Measurements from ENCODE around the gene CLCN2. TPM values are rescaled to one million over a fixed set of nuclear protein-coding genes. Genes with fewer than 3 reads are reported as not detected.

CLCN2 gene
- total and polyA plus RNA-seq, 12 donors: 7.5 to 27.8 (median 14.9) TPM

GRCh38 chr3:184378651-184379357 lies 17.4 kb upstream of the CLCN2 start:
- 75 to 86% (median 82%) methylated on average over 10 of the region's 10 CpGs for WGBS, 4 donors
- TF ChIP-seq POLR2A (IDR thresholded peaks at IDR 0.05) (no peak), CTCF (IDR thresholded peaks at IDR 0.05) (no peak)
- Histone ChIP-seq H3K27me3 (peaks cover 8% of the 10 kb centered on the region), H3K27ac (peak overlapping the region in 2 of 5 donors; percentile 66 to 88), H3K9me3 (replicated peaks in 1 of 3) (no peaks in the 10 kb centered on the region), H3K4me1 (replicated peaks in 1 of 2) (peaks cover 8 to 28% of the 10 kb centered on the region in 2 donors), H3K36me3 (replicated peaks in 1 of 2) (no peaks in the 10 kb centered on the region), H3K4me3 (no peak overlapping the region)
- no peak for DNase-seq
- intact Hi-C loops (cut with DNase I): loop anchor here in 1 of 2 donors (5.0 kb wide), 1 partner anchor 163 kb away; no protein-coding TSS in a partner anchor

GRCh38 chr3:184377882-184378445 lies 16.6 kb upstream of the CLCN2 start, which contains the start of gene THPO:
Gene THPO (minus strand): TSS chr3:184378207. CDS start chr3:184376259, 1,948 bp downstream.
- H3K9me3 ChIP-seq (replicated peaks in 1 of 3): no peaks in the 10 kb centered on the region
- peak within 1 kb of the TSS in 2 of 5 donors; percentile 66 to 88 for H3K27ac ChIP-seq
- WGBS, 4 donors: 60 to 70% (median 68%) methylated on average over 4 to 7 of the region's 7 CpGs
- TF ChIP-seq CTCF (IDR thresholded peaks at IDR 0.05): no peak
- TF ChIP-seq POLR2A (IDR thresholded peaks at IDR 0.05): no peak
- no peak within 1 kb of the TSS for H3K4me3 ChIP-seq
- intact Hi-C loops (cut with DNase I): loop anchor here in 1 of 2 donors (5.0 kb wide), 1 partner anchor 164 kb away; no protein-coding TSS in a partner anchor
- DNase-seq: peak in 6 of 7 donors; percentile 76 to 96 (median 86)
- no peaks in the 10 kb centered on the region for H3K36me3 ChIP-seq (replicated peaks in 1 of 2)
- H3K27me3 ChIP-seq: peaks cover 8% of the 10 kb centered on the region
- peaks cover 8 to 36% of the 10 kb centered on the region in 2 donors for H3K4me1 ChIP-seq (replicated peaks in 1 of 2)

GRCh38 chr3:184377374-184377773 lies 16.0 kb upstream of the CLCN2 start:
- WGBS, 4 donors: 78 to 90% (median 81%) methylated on average over 5 of the region's 5 CpGs
- peak overlapping the region in 2 of 5 donors; percentile 44 to 88 for H3K27ac ChIP-seq
- no peaks in the 10 kb centered on the region for H3K9me3 ChIP-seq (replicated peaks in 1 of 3)
- intact Hi-C loops (cut with DNase I): loop anchor here in 1 of 2 donors (5.0 kb wide), 1 partner anchor 165 kb away; no protein-coding TSS in a partner anchor
- peaks cover 8% of the 10 kb centered on the region for H3K27me3 ChIP-seq
- no peaks in the 10 kb centered on the region for H3K36me3 ChIP-seq (replicated peaks in 1 of 2)
- H3K4me3 ChIP-seq: no peak overlapping the region
- no peak for TF ChIP-seq CTCF (IDR thresholded peaks at IDR 0.05)
- no peak for TF ChIP-seq POLR2A (IDR thresholded peaks at IDR 0.05)
- H3K4me1 ChIP-seq (replicated peaks in 1 of 2): peaks cover 8 to 36% of the 10 kb centered on the region in 2 donors
- DNase-seq: no peak

GRCh38 chr3:184375747-184376461 lies 14.5 kb upstream of the CLCN2 start:
- TF ChIP-seq CTCF (IDR thresholded peaks at IDR 0.05) (no peak), POLR2A (IDR thresholded peaks at IDR 0.05) (no peak)
- H3K4me3 ChIP-seq: no peak overlapping the region
- 80 to 90% (median 85%) methylated on average over 12 of the region's 12 CpGs for WGBS, 4 donors
- H3K4me1 ChIP-seq (replicated peaks in 1 of 2): peaks cover 5 to 41% of the 10 kb centered on the region in 2 donors
- H3K36me3 ChIP-seq (replicated peaks in 1 of 2): no peaks in the 10 kb centered on the region
- peak in 1 of 7 donors; percentile 16 for DNase-seq
- H3K27ac ChIP-seq: no peak overlapping the region
- no peaks in the 10 kb centered on the region for H3K9me3 ChIP-seq (replicated peaks in 1 of 3)
- peaks cover 2% of the 10 kb centered on the region for H3K27me3 ChIP-seq
- intact Hi-C loops (cut with DNase I): loop anchor here in 1 of 2 donors (5.0 kb wide), 1 partner anchor 166 kb away; no protein-coding TSS in a partner anchor

Data from adrenal gland (tissue), 12 donors.